KMS-11 (cell line): ENCODE data around the gene KRT86.
"Not testable (repeated sequence)": the region's sequence is repeated elsewhere in the genome, so short reads cannot be mapped to it uniquely, and the experiment has no call there.

ENCODE experiments used
- H2AFZ ChIP-seq: fragments of 200-600 bp; sonication (generic); 2 replicates; pipeline ENCODE4 v1.6.1; 2016; ENCODE audit warnings: antibody characterized with exemption, mixed run types, low read depth
- H3K27ac ChIP-seq: fragments of 200-600 bp; sonication (generic); 2 replicates; pipeline ENCODE4 v1.6.1; 2016; ENCODE audit warnings: mild to moderate bottlenecking, mixed run types
- H3K27me3 ChIP-seq: fragments of 200-600 bp; sonication (generic); 2 replicates; pipeline ENCODE4 v1.6.1; 2017; ENCODE audit warnings: mild to moderate bottlenecking, low read depth, mixed run types, moderate library complexity; ENCODE audit not compliant: insufficient read depth
- H3K36me3 ChIP-seq: fragments of 200-600 bp; sonication (generic); 2 replicates; pipeline ENCODE4 v1.6.1; 2017; ENCODE audit warnings: mild to moderate bottlenecking, mixed run types; ENCODE audit not compliant: insufficient read depth
- H3K4me1 ChIP-seq: fragments of 200-600 bp; sonication (generic); 2 replicates; pipeline ENCODE4 v1.6.1; 2016; ENCODE audit warnings: mild to moderate bottlenecking, low read depth, mixed run types; ENCODE audit not compliant: poor library complexity, severe bottlenecking
- H3K4me2 ChIP-seq: fragments of 200-600 bp; sonication (generic); 2 replicates; pipeline ENCODE4 v1.7.0; 2016; ENCODE audit warnings: mild to moderate bottlenecking, mixed run types
- H3K4me3 ChIP-seq: fragments of 200-600 bp; sonication (generic); IDR thresholded peaks from 2 replicates; pipeline ENCODE4 v1.6.1; 2017; ENCODE audit warnings: low read depth, low read length, mixed read lengths; ENCODE audit not compliant: insufficient read depth
- H3K79me2 ChIP-seq: fragments of 200-600 bp; sonication (generic); 2 replicates; pipeline ENCODE4 v1.6.1; 2016; ENCODE audit warnings: low read depth, mixed run types; ENCODE audit not compliant: insufficient read depth
- H3K9ac ChIP-seq: fragments of 200-600 bp; sonication (generic); 2 replicates; pipeline ENCODE4 v1.6.1; 2016; ENCODE audit warnings: mild to moderate bottlenecking, mixed run types
- H4K20me1 ChIP-seq: fragments of 200-600 bp; sonication (generic); 2 replicates; pipeline ENCODE4 v1.6.1; 2016; ENCODE audit warnings: mild to moderate bottlenecking, mixed run types; ENCODE audit not compliant: insufficient read depth
- CTCF ChIP-seq: fragments of 200-600 bp; sonication (generic); conservative IDR thresholded peaks from 2 replicates; pipeline ENCODE4 v1.6.1; 2017; ENCODE audit warnings: low read depth, mild to moderate bottlenecking, antibody characterized with exemption, low read length, moderate library complexity, mixed read lengths

KRT86 gene

GRCh38 chr12:52252175-52252615, 22.2 kb upstream of the KRT86 start:
- H3K9ac ChIP-seq, H3K4me3 ChIP-seq, H4K20me1 ChIP-seq, H3K36me3 ChIP-seq, H3K4me2 ChIP-seq, H3K27me3 ChIP-seq, H2AFZ ChIP-seq, H3K79me2 ChIP-seq, H3K27ac ChIP-seq: not testable (repeated sequence)
- TF ChIP-seq CTCF, result peak; percentile 39; the same call in 1 of the 2 replicates
- peaks cover 29% of the 10 kb centered on the region for H3K4me1 ChIP-seq

DNA sequence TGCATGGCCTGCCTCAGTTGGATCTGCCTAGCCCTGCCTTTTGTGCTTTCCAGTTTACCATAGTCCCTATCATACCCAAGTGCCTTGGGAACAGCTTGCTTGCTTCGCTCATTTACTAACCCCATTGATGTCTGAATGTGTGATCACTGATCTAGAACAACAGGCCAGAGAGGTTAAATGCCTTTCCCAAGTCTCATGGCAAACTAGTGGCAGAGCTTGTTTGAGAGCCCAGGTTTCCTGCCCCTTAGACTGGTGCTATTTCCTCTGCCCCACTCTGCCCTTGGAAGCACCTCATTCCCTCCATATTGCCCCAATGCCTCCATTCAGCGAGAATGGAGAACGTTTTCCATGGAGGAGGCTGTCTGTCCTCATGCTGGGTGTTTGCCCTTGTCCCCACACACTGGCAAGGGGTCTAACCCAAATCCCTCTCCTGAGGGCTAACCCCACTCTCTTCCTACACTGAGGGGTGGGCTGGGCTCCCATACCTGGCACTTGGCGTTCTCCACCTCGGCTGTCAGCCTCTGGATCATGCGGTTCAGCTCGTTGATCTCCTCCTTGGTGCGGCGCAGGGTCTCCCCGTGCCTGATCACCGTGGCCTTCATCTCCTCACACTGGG, 21.6 kb upstream of the KRT86 start:
- H3K27ac ChIP-seq, result no peak overlapping the region
- H3K27me3 ChIP-seq, result no peaks in the 10 kb centered on the region
- H3K36me3 ChIP-seq, result no peaks in the 10 kb centered on the region

GRCh38 chr12:52253391-52254179, 20.9 kb upstream of the KRT86 start:
- Histone ChIP-seq H3K27ac (no peak overlapping the region), H3K79me2 (no peaks in the 10 kb centered on the region), H3K27me3 (no peaks in the 10 kb centered on the region)

More for the DNA sequence above, 21.6 kb upstream of the KRT86 start:
- Histone ChIP-seq H3K4me2 (no peak overlapping the region), H4K20me1 (no peaks in the 10 kb centered on the region), H3K4me1 (peaks cover 23% of the 10 kb centered on the region), H2AFZ (no peak overlapping the region), H3K9ac (no peak overlapping the region), H3K4me3 (no peak overlapping the region), H3K79me2 (no peaks in the 10 kb centered on the region)
- no peak for TF ChIP-seq CTCF

More at GRCh38 chr12:52253391-52254179, 20.9 kb upstream of the KRT86 start:
- no peak overlapping the region for H3K9ac ChIP-seq
- H3K4me3 ChIP-seq, result no peak overlapping the region
- H3K4me1 ChIP-seq, result peaks cover 15% of the 10 kb centered on the region
- no peaks in the 10 kb centered on the region for H4K20me1 ChIP-seq
- H2AFZ ChIP-seq, result no peak overlapping the region
- H3K36me3 ChIP-seq, result no peaks in the 10 kb centered on the region
- TF ChIP-seq CTCF, result no peak
- no peak overlapping the region for H3K4me2 ChIP-seq
